ENCODE data around the gene SGMS1. TPM values are rescaled to one million over a fixed set of nuclear protein-coding genes. Genes with fewer than 3 reads are reported as not detected.

SGMS1 gene
- total RNA-seq, 1 donor from 2014 or later, result 25.6 TPM

DNA sequence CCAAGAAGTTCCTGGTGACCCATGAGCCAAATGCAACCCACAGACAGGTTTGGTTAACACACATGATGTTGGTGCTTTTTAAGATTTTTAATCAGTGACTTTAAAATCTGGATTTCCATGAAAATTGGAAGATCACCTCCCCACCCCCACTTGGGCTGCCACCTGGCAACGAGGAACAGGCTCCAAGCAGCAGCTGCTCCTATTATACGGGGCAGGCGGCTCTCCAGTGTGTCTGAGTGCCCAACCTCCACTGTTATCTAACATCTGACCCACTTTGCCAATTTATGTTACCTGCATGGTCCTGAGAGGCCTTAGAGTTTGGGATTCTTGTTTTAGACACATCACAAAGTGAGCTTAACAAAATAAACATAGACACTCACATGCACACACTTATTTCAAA is 56.4 kb downstream of the SGMS1 start:
- H3K4me1 ChIP-seq (ENCODE audit: insufficient read depth, low read length), result no peaks in the 10 kb centered on the region

DNA sequence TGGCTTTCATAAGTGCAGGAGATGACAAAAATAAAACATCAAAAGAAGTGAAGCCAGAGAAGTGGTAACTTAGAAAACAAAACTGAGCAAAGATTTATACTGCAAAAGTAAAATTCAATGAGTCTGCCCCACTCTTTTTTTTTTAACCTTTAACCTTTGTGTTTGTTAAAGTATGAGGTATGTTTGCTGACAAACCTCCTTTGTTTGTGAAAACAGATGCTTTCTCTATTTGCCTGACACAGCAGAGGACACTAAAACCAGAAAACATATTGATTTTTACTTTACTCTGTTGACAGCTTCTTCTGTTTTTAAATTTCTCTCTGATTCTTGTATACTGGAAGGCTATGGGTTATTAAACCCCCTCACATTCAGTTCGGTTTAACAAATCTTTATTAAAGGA is 57.6 kb downstream of the SGMS1 start:
- no peaks in the 10 kb centered on the region for H3K27me3 ChIP-seq (ENCODE audit: insufficient read depth, low read length)
- H2AFZ ChIP-seq (ENCODE audit: low read depth, low read length), result no peak overlapping the region
- H3K9me3 ChIP-seq (ENCODE audit: insufficient read depth, low read depth, low read length), result no peaks in the 10 kb centered on the region
- Mint-ChIP-seq H3K9me3 (ENCODE audit: unreplicated experiment) (no peaks in the 10 kb centered on the region), H3K4me1 (ENCODE audit: low read depth, unreplicated experiment) (peaks cover 8% of the 10 kb centered on the region), H3K4me3 (ENCODE audit: unreplicated experiment) (no peak overlapping the region), H3K27ac (ENCODE audit: unreplicated experiment) (no peak overlapping the region), H3K27me3 (ENCODE audit: low read depth, unreplicated experiment) (no peaks in the 10 kb centered on the region), H3K36me3 (ENCODE audit: low read depth, unreplicated experiment) (no peaks in the 10 kb centered on the region)
- no peaks in the 10 kb centered on the region for H3K36me3 ChIP-seq (ENCODE audit: insufficient read depth, low read length)
- peaks cover 1% of the 10 kb centered on the region for H3K4me1 ChIP-seq (ENCODE audit: insufficient read depth, low read length)
- no peak overlapping the region for H3K27ac ChIP-seq (ENCODE audit: low read depth, low read length)
- peaks cover under 1% of the 10 kb centered on the region for H3K79me2 ChIP-seq (ENCODE audit: insufficient read depth, low read length)
- no peak for FAIRE-seq
- no peak for DNase-seq (ENCODE audit: low read depth)
- H3K9ac ChIP-seq (ENCODE audit: low read length), result no peak overlapping the region
- H4K20me1 ChIP-seq (ENCODE audit: insufficient read depth, low read length), result peaks cover 6% of the 10 kb centered on the region
- no peak overlapping the region for H3K4me2 ChIP-seq (ENCODE audit: low read length)
- no peak for TF ChIP-seq EZH2 (IDR thresholded peaks at IDR 0.05; ENCODE audit: insufficient read depth, low read length)
- TF ChIP-seq, protein P1, sequence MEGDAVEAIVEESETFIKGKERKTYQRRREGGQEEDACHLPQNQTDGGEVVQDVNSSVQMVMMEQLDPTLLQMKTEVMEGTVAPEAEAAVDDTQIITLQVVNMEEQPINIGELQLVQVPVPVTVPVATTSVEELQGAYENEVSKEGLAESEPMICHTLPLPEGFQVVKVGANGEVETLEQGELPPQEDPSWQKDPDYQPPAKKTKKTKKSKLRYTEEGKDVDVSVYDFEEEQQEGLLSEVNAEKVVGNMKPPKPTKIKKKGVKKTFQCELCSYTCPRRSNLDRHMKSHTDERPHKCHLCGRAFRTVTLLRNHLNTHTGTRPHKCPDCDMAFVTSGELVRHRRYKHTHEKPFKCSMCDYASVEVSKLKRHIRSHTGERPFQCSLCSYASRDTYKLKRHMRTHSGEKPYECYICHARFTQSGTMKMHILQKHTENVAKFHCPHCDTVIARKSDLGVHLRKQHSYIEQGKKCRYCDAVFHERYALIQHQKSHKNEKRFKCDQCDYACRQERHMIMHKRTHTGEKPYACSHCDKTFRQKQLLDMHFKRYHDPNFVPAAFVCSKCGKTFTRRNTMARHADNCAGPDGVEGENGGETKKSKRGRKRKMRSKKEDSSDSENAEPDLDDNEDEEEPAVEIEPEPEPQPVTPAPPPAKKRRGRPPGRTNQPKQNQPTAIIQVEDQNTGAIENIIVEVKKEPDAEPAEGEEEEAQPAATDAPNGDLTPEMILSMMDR (IDR thresholded peaks at IDR 0.05; ENCODE audit: insufficient read depth, low read depth, low read length), result no peak
- H3K4me3 ChIP-seq (ENCODE audit: insufficient read depth, low read depth, low read length), result no peak overlapping the region

More for the DNA sequence above, 56.4 kb downstream of the SGMS1 start:
- no peak for FAIRE-seq
- no peaks in the 10 kb centered on the region for H3K27me3 Mint-ChIP-seq (ENCODE audit: low read depth, unreplicated experiment)
- H3K4me3 ChIP-seq (ENCODE audit: insufficient read depth, low read depth, low read length), result no peak overlapping the region
- no peak overlapping the region for H3K27ac Mint-ChIP-seq (ENCODE audit: unreplicated experiment)
- H2AFZ ChIP-seq (ENCODE audit: low read depth, low read length), result no peak overlapping the region
- H3K9me3 ChIP-seq (ENCODE audit: insufficient read depth, low read depth, low read length), result no peaks in the 10 kb centered on the region
- peaks cover 8% of the 10 kb centered on the region for H4K20me1 ChIP-seq (ENCODE audit: insufficient read depth, low read length)
- no peak for TF ChIP-seq EZH2 (IDR thresholded peaks at IDR 0.05; ENCODE audit: insufficient read depth, low read length)
- TF ChIP-seq, protein P1 (IDR thresholded peaks at IDR 0.05; ENCODE audit: insufficient read depth, low read depth, low read length), result no peak
- H3K79me2 ChIP-seq (ENCODE audit: insufficient read depth, low read length), result peaks cover 2% of the 10 kb centered on the region
- DNase-seq (ENCODE audit: low read depth), result no peak
- no peaks in the 10 kb centered on the region for H3K4me1 Mint-ChIP-seq (ENCODE audit: low read depth, unreplicated experiment)
- H3K27ac ChIP-seq (ENCODE audit: low read depth, low read length), result no peak overlapping the region
- H3K4me3 Mint-ChIP-seq (ENCODE audit: unreplicated experiment), result no peak overlapping the region
- H3K36me3 Mint-ChIP-seq (ENCODE audit: low read depth, unreplicated experiment), result no peaks in the 10 kb centered on the region
- no peak overlapping the region for H3K9ac ChIP-seq (ENCODE audit: low read length)
- H3K36me3 ChIP-seq (ENCODE audit: insufficient read depth, low read length), result no peaks in the 10 kb centered on the region
- H3K4me2 ChIP-seq (ENCODE audit: low read length), result no peak overlapping the region
- H3K27me3 ChIP-seq (ENCODE audit: insufficient read depth, low read length), result no peaks in the 10 kb centered on the region
- H3K9me3 Mint-ChIP-seq (ENCODE audit: unreplicated experiment), result no peaks in the 10 kb centered on the region

DNA sequence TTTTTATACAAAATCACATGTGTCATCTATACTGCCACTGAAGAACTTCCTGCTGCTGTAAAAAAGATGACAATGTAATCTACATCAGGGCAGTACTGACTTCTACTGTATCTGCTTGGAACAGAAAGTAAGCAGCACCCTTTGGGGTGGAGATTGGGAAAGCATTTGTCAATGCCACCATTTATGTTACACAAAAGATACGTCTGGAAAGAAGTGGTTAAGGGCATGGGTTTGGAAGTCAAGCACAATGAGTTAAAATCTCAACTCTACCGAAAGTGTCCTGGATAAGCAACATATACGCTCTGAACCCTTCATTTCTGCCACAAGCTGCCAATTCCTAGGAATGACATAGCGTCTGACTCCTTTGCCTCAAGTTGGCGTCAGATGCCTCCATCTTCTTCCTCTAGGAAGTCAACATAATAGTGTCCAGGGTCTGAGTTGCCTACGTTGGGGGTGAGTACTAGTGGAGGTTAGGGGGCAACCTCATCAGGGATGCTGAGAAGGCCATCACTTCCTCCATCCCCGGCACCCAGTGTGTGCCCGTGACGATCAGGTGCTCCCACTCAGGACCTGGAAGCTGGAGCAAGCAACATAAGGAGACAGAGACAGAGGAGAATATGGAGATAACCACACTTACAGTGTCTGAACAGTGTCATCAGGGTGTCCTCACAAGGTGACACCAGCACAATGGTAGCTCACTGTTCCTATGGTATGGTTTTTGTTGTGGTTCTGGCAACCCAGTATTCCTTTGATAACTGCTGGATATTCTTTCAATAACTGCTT is 58.3 kb downstream of the SGMS1 start:
- H3K4me1 Mint-ChIP-seq (ENCODE audit: low read depth, unreplicated experiment), result peaks cover 8% of the 10 kb centered on the region

More for the DNA sequence above, 58.3 kb downstream of the SGMS1 start:
- Mint-ChIP-seq H3K9me3 (ENCODE audit: unreplicated experiment) (no peaks in the 10 kb centered on the region), H3K4me3 (ENCODE audit: unreplicated experiment) (no peak overlapping the region), H3K36me3 (ENCODE audit: low read depth, unreplicated experiment) (no peaks in the 10 kb centered on the region), H3K27ac (ENCODE audit: unreplicated experiment) (no peak overlapping the region), H3K27me3 (ENCODE audit: low read depth, unreplicated experiment) (no peaks in the 10 kb centered on the region)
- no peaks in the 10 kb centered on the region for H3K79me2 ChIP-seq (ENCODE audit: insufficient read depth, low read length)
- no peak for DNase-seq (ENCODE audit: low read depth)
- no peaks in the 10 kb centered on the region for H3K9me3 ChIP-seq (ENCODE audit: insufficient read depth, low read depth, low read length)
- H3K9ac ChIP-seq (ENCODE audit: low read length), result no peak overlapping the region
- no peak for FAIRE-seq
- H4K20me1 ChIP-seq (ENCODE audit: insufficient read depth, low read length), result peaks cover 11% of the 10 kb centered on the region
- no peaks in the 10 kb centered on the region for H3K36me3 ChIP-seq (ENCODE audit: insufficient read depth, low read length)
- H3K4me1 ChIP-seq (ENCODE audit: insufficient read depth, low read length), result peaks cover 3% of the 10 kb centered on the region
- TF ChIP-seq EZH2 (IDR thresholded peaks at IDR 0.05; ENCODE audit: insufficient read depth, low read length), result no peak
- TF ChIP-seq, protein P1 (IDR thresholded peaks at IDR 0.05; ENCODE audit: insufficient read depth, low read depth, low read length), result no peak
- no peak overlapping the region for H3K4me2 ChIP-seq (ENCODE audit: low read length)
- H3K27ac ChIP-seq (ENCODE audit: low read depth, low read length), result no peak overlapping the region
- H3K27me3 ChIP-seq (ENCODE audit: insufficient read depth, low read length), result no peaks in the 10 kb centered on the region
- no peak overlapping the region for H3K4me3 ChIP-seq (ENCODE audit: insufficient read depth, low read depth, low read length)
- no peak overlapping the region for H2AFZ ChIP-seq (ENCODE audit: low read depth, low read length)
